Spinal cord (tissue), 10 donors: ENCODE results near the gene SLC9A7. TPM values are rescaled to one million over a fixed set of nuclear protein-coding genes. Genes with fewer than 3 reads are reported as not detected.

Source experiments
- DNase-seq, 6 donors: peaks; one replicate each; pipeline versions ENCODE4 v3.0.0 to v3.0.0-alpha.2; 2013 to 2015; ENCODE audit warnings: low spot score in 6 of 6, low read depth in 4 of 6
- H3K27ac ChIP-seq: one replicate; pipeline ENCODE4 v1.5.1; 2013; ENCODE audit warnings: low read depth, low read length, control low read depth
- H3K27me3 ChIP-seq: one replicate; pipeline ENCODE4 v1.6.1; 2013; ENCODE audit warnings: low read length; ENCODE audit not compliant: control insufficient read depth, insufficient read depth
- H3K36me3 ChIP-seq: one replicate; pipeline ENCODE4 v1.6.1; 2013; ENCODE audit warnings: low read length; ENCODE audit not compliant: control insufficient read depth, insufficient read depth
- H3K4me1 ChIP-seq: one replicate; pipeline ENCODE4 v1.6.1; 2013; ENCODE audit warnings: low read length; ENCODE audit not compliant: control insufficient read depth, insufficient read depth
- H3K4me3 ChIP-seq: one replicate; pipeline ENCODE4 v1.5.1; 2013; ENCODE audit warnings: low read depth, low read length, control low read depth
- H3K9me3 ChIP-seq: one replicate; pipeline ENCODE4 v1.6.1; 2013; ENCODE audit warnings: low read length; ENCODE audit not compliant: control insufficient read depth, insufficient read depth
- WGBS: methylation state at CpG from one replicate; pipeline ENCODE4 v1.1.5; 2013; ENCODE audit warnings: missing lambda C conversion rate; ENCODE audit not compliant: insufficient coverage; 5-methylcytosine and 5-hydroxymethylcytosine counted together
- polyA plus RNA-seq, 2 donors: library from polyadenylated mRNA; unstranded; fragments of 120-200 nt; gene quantifications; one replicate each; pipeline ENCODE4 v1.2.1, GENCODE V29; 2013; ENCODE audit not compliant: insufficient read length in 2 of 2
- total RNA-seq, 2 donors: library from RNA; depleted of rRNA in 1 of 2; stranded (reverse); fragments of 120-200 nt in 1 of 2; fragments of >200 nt in 1 of 2; gene quantifications; one replicate each; pipeline versions ENCODE4 v1.2.3 to v1.2.4, GENCODE V29; 2013 to 2014
- donor health status: healthy.

SLC9A7 gene
- total and polyA plus RNA-seq, 4 donors, result 15.4 to 57.8 (median 25.3) TPM

DNA sequence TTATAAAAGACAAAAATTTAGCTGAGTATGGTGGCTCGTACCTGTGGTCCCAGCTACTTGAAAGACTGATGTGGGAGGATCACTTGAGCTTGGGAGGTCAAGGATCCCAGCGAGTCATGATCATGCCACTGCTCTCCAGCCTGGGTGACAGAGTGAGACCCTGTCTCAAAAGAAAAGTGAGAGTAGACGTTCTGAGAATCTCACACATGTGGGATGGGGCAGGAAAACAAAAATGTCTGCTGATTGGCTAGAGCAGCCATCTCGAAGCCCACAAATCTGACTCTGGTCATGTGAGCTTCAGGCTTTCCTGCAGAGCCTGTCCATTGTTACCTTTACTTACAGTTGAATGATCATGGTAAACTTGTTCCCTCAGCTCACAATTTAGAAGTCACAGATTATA, 23.1 kb upstream of the SLC9A7 start:
- H3K36me3 ChIP-seq, result no peaks in the 10 kb centered on the region
- no peaks in the 10 kb centered on the region for H3K9me3 ChIP-seq
- H3K27me3 ChIP-seq, result peaks cover 3% of the 10 kb centered on the region
- H3K27ac ChIP-seq, result no peak overlapping the region
- 46% methylated on average over 4 of the region's 4 CpGs for WGBS
- H3K4me1 ChIP-seq, result no peaks in the 10 kb centered on the region
- no peak overlapping the region for H3K4me3 ChIP-seq
- DNase-seq, result no peak

DNA sequence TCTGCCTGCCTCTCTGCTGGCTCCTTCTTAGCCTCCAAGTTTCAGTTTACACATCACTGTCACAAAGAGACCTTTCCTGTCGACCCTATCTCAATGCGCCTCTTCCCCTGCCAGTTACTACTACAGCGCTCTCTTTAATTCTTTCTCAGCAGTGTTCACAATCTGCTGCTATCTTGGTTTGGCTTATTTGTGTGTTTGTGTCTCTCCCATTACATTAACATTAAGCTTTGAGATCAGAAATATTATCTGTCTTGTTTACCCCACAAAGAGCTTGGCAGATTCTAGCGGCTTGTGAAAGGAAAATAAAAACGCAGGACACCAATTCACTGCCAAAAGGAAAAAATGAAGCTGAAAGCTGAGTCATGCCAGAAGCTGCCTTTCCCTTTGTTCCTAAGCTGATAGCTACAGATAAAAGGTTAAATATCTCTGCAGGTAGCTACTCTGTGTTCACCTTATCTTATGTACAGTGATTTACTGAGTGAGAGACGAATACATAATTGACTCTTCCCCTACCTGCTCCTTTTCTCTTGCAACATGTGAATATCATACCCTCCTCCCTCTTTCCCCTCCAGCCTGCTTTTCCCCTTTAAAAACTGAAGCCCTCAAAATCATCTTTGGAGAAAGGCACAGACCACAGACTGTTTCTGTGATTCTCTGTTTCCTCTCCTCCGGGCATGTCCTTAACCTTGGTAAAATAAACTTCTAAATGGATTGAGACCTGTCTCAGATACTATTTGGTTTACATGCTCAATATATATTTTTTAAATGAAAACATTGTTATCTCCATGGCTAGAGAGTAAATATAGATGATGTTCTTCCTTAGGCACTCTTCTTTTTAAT, 19.3 kb upstream of the SLC9A7 start:
- no peak overlapping the region for H3K27ac ChIP-seq
- no CpG with 5 or more reads among the region's 7 CpGs for WGBS

DNA sequence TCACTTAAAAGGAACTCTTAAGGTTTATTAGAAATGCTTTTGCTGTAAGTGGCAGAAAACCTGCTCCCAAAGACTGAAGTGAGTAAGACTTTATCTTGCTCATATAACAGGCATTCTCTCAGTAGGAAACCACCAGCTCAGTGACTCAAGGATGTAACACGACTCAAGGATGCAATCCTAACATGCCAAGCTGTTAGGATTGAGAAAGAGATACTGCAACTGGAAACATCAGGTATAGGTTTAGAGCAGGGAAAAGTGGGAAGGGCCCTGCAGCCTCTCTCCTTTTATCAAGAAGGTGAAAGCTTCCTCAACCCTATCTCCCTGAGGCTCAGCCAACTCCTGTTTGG, 11.9 kb upstream of the SLC9A7 start:
- no peak for DNase-seq
- H3K27ac ChIP-seq, result no peak overlapping the region
- 40% methylated on average over 1 of the region's 1 CpG for WGBS
- H3K4me3 ChIP-seq, result no peak overlapping the region
- H3K36me3 ChIP-seq, result no peaks in the 10 kb centered on the region
- H3K9me3 ChIP-seq, result no peaks in the 10 kb centered on the region
- no peaks in the 10 kb centered on the region for H3K4me1 ChIP-seq
- peaks cover 5% of the 10 kb centered on the region for H3K27me3 ChIP-seq

More for the DNA sequence above, 19.3 kb upstream of the SLC9A7 start:
- H3K9me3 ChIP-seq, result no peaks in the 10 kb centered on the region
- peak in 2 of 6 donors; percentile 19 to 48 for DNase-seq
- H3K36me3 ChIP-seq, result no peaks in the 10 kb centered on the region
- H3K4me3 ChIP-seq, result no peak overlapping the region
- peaks cover 3% of the 10 kb centered on the region for H3K27me3 ChIP-seq
- no peaks in the 10 kb centered on the region for H3K4me1 ChIP-seq

DNA sequence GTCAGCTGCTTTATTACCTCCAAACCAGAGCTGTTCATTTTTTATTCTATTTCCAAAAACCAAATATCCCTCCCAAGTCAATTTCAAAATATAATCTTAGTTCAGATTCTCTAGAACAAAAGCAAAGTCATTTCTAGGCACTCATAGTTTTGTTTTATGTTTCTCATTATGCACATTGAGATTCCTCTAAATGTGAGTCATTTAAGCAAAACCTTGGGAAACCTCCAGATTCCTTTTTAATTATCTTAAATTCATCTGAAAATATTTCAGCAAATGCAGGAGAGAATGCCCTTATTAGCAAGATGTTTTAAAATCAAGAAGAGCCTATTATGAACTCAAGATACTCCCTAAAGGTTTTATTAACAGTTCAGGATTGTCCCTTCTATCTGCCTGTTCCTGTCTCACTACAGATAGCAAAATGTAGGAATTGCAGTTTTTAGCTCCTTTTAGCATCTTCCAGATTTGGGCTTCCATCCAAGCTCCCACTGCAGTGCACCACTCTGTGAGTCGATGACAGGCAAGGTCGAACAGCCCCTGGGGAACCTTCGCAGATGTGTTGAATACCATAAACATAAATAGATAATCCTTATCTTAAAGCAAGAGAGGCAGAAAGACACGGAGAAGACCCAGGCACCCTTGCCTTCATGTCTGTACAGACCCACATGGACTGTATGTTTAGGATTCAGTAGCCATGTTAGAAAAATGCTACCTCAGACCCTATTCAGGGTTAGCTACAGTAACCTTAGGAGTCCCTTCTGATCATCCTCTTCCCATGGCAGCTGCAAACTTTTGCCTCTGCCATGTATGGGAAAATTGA, 11.3 kb upstream of the SLC9A7 start:
- WGBS, result no CpG with 5 or more reads among the region's 4 CpGs
- H3K36me3 ChIP-seq, result no peaks in the 10 kb centered on the region
- H3K4me3 ChIP-seq, result no peak overlapping the region
- H3K4me1 ChIP-seq, result no peaks in the 10 kb centered on the region
- peaks cover 5% of the 10 kb centered on the region for H3K27me3 ChIP-seq
- no peak overlapping the region for H3K27ac ChIP-seq
- peak in 1 of 6 donors; percentile 64 for DNase-seq
- no peaks in the 10 kb centered on the region for H3K9me3 ChIP-seq

DNA sequence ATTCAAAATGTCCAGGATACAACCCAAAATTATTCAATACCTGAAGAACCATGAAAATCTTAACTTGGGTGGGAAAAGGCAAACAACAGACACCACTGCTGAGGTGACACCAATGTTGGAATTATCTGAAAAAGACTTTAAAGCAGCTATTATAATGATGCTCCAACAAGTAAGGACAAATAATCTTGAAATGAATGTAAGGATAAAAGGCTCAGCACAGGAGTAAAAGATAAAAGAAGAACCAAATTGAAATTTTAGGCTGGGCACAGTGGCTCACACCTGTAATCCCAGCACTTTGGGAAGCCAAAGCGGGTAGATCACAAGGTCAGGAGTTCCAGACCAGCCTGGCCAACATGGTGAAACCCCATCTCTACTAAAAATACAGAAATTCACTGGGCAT, 4.0 kb upstream of the SLC9A7 start:
- H3K36me3 ChIP-seq, result no peaks in the 10 kb centered on the region
- H3K9me3 ChIP-seq, result no peaks in the 10 kb centered on the region
- H3K4me1 ChIP-seq, result peaks cover 9% of the 10 kb centered on the region
- WGBS, result no CpG with 5 or more reads among the region's 1 CpG
- no peak for DNase-seq
- no peak overlapping the region for H3K27ac ChIP-seq
- H3K27me3 ChIP-seq, result peaks cover 4% of the 10 kb centered on the region
- H3K4me3 ChIP-seq, result no peak overlapping the region

DNA sequence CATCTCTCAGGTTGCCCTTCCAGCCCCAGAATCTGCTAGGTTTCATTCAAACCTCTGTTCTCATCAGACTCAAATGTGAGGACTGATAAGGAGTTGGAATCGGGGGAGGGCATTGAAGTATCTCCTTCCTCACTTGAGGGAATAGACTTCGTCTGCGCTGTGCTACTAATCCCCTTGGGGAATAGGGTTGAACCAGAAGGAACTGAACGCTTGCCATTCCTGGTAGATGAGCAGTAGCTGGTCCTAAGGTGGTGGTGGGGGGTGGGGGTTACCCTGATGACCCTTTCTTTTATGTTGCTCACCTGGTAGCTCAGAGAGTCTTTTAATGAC, 692 bp upstream of the SLC9A7 start:
- no peak overlapping the region for H3K27ac ChIP-seq
- peaks cover 4% of the 10 kb centered on the region for H3K27me3 ChIP-seq
- no peaks in the 10 kb centered on the region for H3K9me3 ChIP-seq
- no peak for DNase-seq
- peaks cover 11% of the 10 kb centered on the region for H3K4me1 ChIP-seq
- peak overlapping the region; percentile 36 for H3K4me3 ChIP-seq
- H3K36me3 ChIP-seq, result no peaks in the 10 kb centered on the region
- WGBS, result no CpG with 5 or more reads among the region's 4 CpGs

DNA sequence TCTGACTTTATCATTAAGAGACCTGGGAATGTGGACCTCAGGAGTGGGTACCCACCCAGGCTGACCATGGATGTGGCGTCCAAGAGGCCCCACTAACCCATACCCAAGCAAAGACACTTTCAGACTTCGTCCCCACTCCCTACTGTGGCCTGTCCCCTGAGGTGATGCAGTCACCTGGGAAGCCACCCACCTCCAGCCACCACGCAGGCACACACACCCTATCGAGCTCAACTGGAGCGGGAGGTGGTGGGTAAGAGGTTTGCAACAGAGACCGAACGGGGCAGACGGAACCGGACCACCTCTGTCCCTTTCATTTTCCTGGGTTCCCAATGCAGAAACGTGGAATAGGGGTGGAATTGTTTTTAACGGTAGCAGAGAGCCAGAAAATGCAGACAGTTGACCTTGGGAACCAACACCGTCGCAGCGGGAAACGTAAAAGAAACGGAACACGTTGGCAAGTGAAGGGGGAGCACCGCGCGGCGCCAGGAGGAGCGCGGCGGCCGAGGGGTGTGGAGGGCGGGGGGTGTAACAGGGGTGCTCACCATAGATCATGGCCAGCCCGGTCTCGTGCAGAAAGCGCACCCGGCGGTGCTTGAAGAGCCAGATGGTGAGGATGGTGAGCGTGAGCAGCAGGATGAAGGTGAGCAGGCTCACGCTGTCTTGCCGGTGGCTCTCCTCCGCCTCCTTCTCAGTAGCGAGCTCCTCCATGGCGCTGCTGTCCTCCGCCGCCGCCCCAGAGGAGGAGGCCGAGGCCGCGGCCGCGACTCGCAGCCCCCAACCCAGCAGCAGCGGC, 559 bp downstream of the SLC9A7 start:
- Histone ChIP-seq H3K4me3 (peak overlapping the region; percentile 44), H3K27ac (no peak overlapping the region)
- DNase-seq, result peak in 2 of 6 donors; percentile 40 to 45

DNA sequence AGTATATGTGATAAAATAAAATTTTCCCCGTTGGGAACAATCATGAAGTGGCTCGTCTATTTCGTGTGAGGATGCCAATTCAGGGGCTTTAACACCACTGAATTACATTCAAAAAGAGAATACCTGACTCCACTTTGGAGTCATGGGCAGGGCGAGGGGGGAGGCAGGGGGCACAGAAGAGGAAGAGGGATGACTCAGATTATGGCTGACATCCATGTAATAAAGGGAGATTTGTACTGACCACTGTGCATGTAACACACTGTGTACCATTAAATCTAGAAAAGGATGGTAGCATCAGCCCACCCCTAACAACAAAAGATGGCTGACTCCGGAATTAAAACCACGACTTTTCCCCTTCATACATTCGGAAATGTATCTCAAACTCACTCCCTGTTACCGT, 1.3 kb downstream of the SLC9A7 start:
- no peak for DNase-seq
- Histone ChIP-seq H3K36me3 (no peaks in the 10 kb centered on the region), H3K4me1 (peaks cover 11% of the 10 kb centered on the region), H3K27ac (no peak overlapping the region), H3K9me3 (no peaks in the 10 kb centered on the region), H3K4me3 (peak overlapping the region; percentile 44), H3K27me3 (peaks cover 4% of the 10 kb centered on the region)
- no CpG with 5 or more reads among the region's 8 CpGs for WGBS

More for the DNA sequence above, 559 bp downstream of the SLC9A7 start:
- Histone ChIP-seq H3K36me3 (no peaks in the 10 kb centered on the region), H3K27me3 (peaks cover 4% of the 10 kb centered on the region), H3K4me1 (peaks cover 11% of the 10 kb centered on the region), H3K9me3 (no peaks in the 10 kb centered on the region)
- 29% methylated on average over 43 of the region's 47 CpGs for WGBS

DNA sequence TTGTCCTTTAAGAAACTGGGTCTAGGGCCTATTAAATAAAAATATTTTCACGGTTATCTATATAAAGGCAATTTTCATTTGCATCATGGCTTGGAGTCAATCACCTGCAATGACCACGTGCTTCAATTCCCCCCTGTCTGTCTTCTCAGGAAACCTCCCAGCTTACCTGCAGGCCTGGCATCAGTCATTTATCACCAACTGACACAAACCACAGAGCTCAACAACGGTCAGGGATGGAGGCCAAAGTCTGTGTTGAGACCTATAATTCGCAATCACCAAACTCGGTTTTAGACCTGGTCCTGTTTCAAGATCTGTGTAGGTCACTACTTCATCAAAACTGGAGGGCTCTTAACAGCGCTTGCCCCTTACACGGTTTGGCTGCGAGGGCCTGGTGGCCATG, 1.9 kb downstream of the SLC9A7 start:
- no peak overlapping the region for H3K27ac ChIP-seq
- no peaks in the 10 kb centered on the region for H3K9me3 ChIP-seq
- peaks cover 11% of the 10 kb centered on the region for H3K4me1 ChIP-seq
- no peaks in the 10 kb centered on the region for H3K36me3 ChIP-seq
- H3K4me3 ChIP-seq, result no peak overlapping the region
- DNase-seq, result peak in 1 of 6 donors; percentile 6
- H3K27me3 ChIP-seq, result peaks cover 4% of the 10 kb centered on the region
- WGBS, result 69% methylated on average over 7 of the region's 8 CpGs
